T-helper 1 cell treated with Interleukin-12 subunit alpha and Interleukin-12 subunit beta and Interleukin-4 antibody, amounts not matched to agents 30 μg/mL and 1 μg/mL, for 36 hours (primary cell): ENCODE results near the gene INSC.
A peak's percentile ranks its signal among the peaks of the same experiment; 100 is the strongest.

ENCODE experiments used
- H3K27ac Mint-ChIP-seq: one replicate; pipeline ENCODE4 v1.8.0; 2021; ENCODE audit warnings: mild to moderate bottlenecking, mixed read lengths
- H3K27me3 Mint-ChIP-seq: one replicate; pipeline ENCODE4 v1.8.0; 2021; ENCODE audit warnings: low read depth, mixed read lengths
- H3K36me3 Mint-ChIP-seq: one replicate; pipeline ENCODE4 v1.8.0; 2021; ENCODE audit warnings: low read depth, mixed read lengths
- H3K4me1 Mint-ChIP-seq: one replicate; pipeline ENCODE4 v1.8.0; 2021; ENCODE audit warnings: low read depth, mixed read lengths
- H3K4me3 Mint-ChIP-seq: one replicate; pipeline ENCODE4 v1.8.0; 2021; ENCODE audit warnings: mild to moderate bottlenecking, moderate library complexity, mixed read lengths
- H3K9me3 Mint-ChIP-seq: one replicate; pipeline ENCODE4 v1.8.0; 2021; ENCODE audit warnings: mixed read lengths

Gene INSC

GRCh38 chr11:15119826-15120225, 5.1 kb downstream of the INSC start:
- Mint-ChIP-seq H3K27ac (peak overlapping the region; percentile 89), H3K4me1 (peaks cover 47% of the 10 kb centered on the region)

GRCh38 chr11:15123849-15124248, 9.1 kb downstream of the INSC start:
- Mint-ChIP-seq H3K9me3 (peaks cover 3% of the 10 kb centered on the region), H3K27ac (no peak overlapping the region), H3K36me3 (peaks cover 6% of the 10 kb centered on the region), H3K4me3 (no peak overlapping the region), H3K4me1 (peaks cover 17% of the 10 kb centered on the region), H3K27me3 (peaks cover 54% of the 10 kb centered on the region)

More at GRCh38 chr11:15119826-15120225, 5.1 kb downstream of the INSC start:
- Mint-ChIP-seq H3K36me3 (peaks cover 5% of the 10 kb centered on the region), H3K9me3 (peaks cover 3% of the 10 kb centered on the region), H3K27me3 (peaks cover 48% of the 10 kb centered on the region), H3K4me3 (peak overlapping the region; percentile 17)

- peaks cover 12% of the 10 kb centered on the region for H3K4me1 Mint-ChIP-seq
- H3K27me3 Mint-ChIP-seq: peaks cover 54% of the 10 kb centered on the region
- H3K36me3 Mint-ChIP-seq: peaks cover 6% of the 10 kb centered on the region
- no peak overlapping the region for H3K27ac Mint-ChIP-seq
- no peak overlapping the region for H3K4me3 Mint-ChIP-seq
- H3K9me3 Mint-ChIP-seq: peaks cover 3% of the 10 kb centered on the region
Observed at GRCh38 chr11:15124528-15124927, 9.8 kb downstream of the INSC start.

- no peak overlapping the region for H3K27ac Mint-ChIP-seq
- H3K27me3 Mint-ChIP-seq: peaks cover 69% of the 10 kb centered on the region
- H3K4me3 Mint-ChIP-seq: no peak overlapping the region
- no peaks in the 10 kb centered on the region for H3K9me3 Mint-ChIP-seq
- peaks cover 1% of the 10 kb centered on the region for H3K4me1 Mint-ChIP-seq
- peaks cover 3% of the 10 kb centered on the region for H3K36me3 Mint-ChIP-seq
Observed at GRCh38 chr11:15127341-15127740, 12.6 kb downstream of the INSC start.

- Mint-ChIP-seq H3K27me3 (peaks cover 72% of the 10 kb centered on the region), H3K36me3 (peaks cover 3% of the 10 kb centered on the region), H3K4me1 (no peaks in the 10 kb centered on the region), H3K4me3 (no peak overlapping the region), H3K9me3 (no peaks in the 10 kb centered on the region), H3K27ac (no peak overlapping the region)
Observed at GRCh38 chr11:15128621-15129020, 13.9 kb downstream of the INSC start.

GRCh38 chr11:15136166-15136565, 21.4 kb downstream of the INSC start:
- H3K4me1 Mint-ChIP-seq: peaks cover 11% of the 10 kb centered on the region
- H3K36me3 Mint-ChIP-seq: peaks cover 3% of the 10 kb centered on the region
- H3K4me3 Mint-ChIP-seq: no peak overlapping the region
- H3K9me3 Mint-ChIP-seq: no peaks in the 10 kb centered on the region
- H3K27me3 Mint-ChIP-seq: peaks cover 44% of the 10 kb centered on the region
- H3K27ac Mint-ChIP-seq: no peak overlapping the region

- Mint-ChIP-seq H3K27ac (no peak overlapping the region), H3K4me1 (peaks cover 11% of the 10 kb centered on the region), H3K36me3 (peaks cover 3% of the 10 kb centered on the region)
Observed at GRCh38 chr11:15139096-15139770, 24.5 kb downstream of the INSC start.

GRCh38 chr11:15139958-15140659, 25.4 kb downstream of the INSC start:
- Mint-ChIP-seq H3K36me3 (peaks cover 3% of the 10 kb centered on the region), H3K27me3 (peaks cover 14% of the 10 kb centered on the region), H3K9me3 (no peaks in the 10 kb centered on the region), H3K4me1 (peaks cover 11% of the 10 kb centered on the region), H3K27ac (no peak overlapping the region), H3K4me3 (no peak overlapping the region)

More at GRCh38 chr11:15139096-15139770, 24.5 kb downstream of the INSC start:
- Mint-ChIP-seq H3K4me3 (no peak overlapping the region), H3K9me3 (no peaks in the 10 kb centered on the region), H3K27me3 (peaks cover 17% of the 10 kb centered on the region)

- Mint-ChIP-seq H3K27me3 (peaks cover 21% of the 10 kb centered on the region), H3K36me3 (peaks cover 3% of the 10 kb centered on the region), H3K27ac (no peak overlapping the region)
Observed at GRCh38 chr11:15141381-15141780, 26.7 kb downstream of the INSC start.

GRCh38 chr11:15142838-15143237, 28.1 kb downstream of the INSC start:
- no peaks in the 10 kb centered on the region for H3K9me3 Mint-ChIP-seq

More at GRCh38 chr11:15141381-15141780, 26.7 kb downstream of the INSC start:
- Mint-ChIP-seq H3K4me1 (peaks cover 9% of the 10 kb centered on the region), H3K9me3 (no peaks in the 10 kb centered on the region), H3K4me3 (no peak overlapping the region)

GRCh38 chr11:15143855-15144254, 29.1 kb downstream of the INSC start:
- no peak overlapping the region for H3K27ac Mint-ChIP-seq
- peaks cover 26% of the 10 kb centered on the region for H3K27me3 Mint-ChIP-seq
- H3K36me3 Mint-ChIP-seq: no peaks in the 10 kb centered on the region
- no peak overlapping the region for H3K4me3 Mint-ChIP-seq
- H3K4me1 Mint-ChIP-seq: no peaks in the 10 kb centered on the region
- no peaks in the 10 kb centered on the region for H3K9me3 Mint-ChIP-seq

More at GRCh38 chr11:15142838-15143237, 28.1 kb downstream of the INSC start:
- Mint-ChIP-seq H3K27me3 (peaks cover 25% of the 10 kb centered on the region), H3K4me1 (peaks cover under 1% of the 10 kb centered on the region), H3K4me3 (no peak overlapping the region), H3K36me3 (peaks cover under 1% of the 10 kb centered on the region), H3K27ac (no peak overlapping the region)

GRCh38 chr11:15144347-15144746, 29.6 kb downstream of the INSC start:
- Mint-ChIP-seq H3K36me3 (no peaks in the 10 kb centered on the region), H3K4me1 (no peaks in the 10 kb centered on the region), H3K4me3 (no peak overlapping the region), H3K9me3 (no peaks in the 10 kb centered on the region), H3K27me3 (peaks cover 23% of the 10 kb centered on the region), H3K27ac (no peak overlapping the region)

GRCh38 chr11:15145151-15145550, 30.4 kb downstream of the INSC start:
- H3K27ac Mint-ChIP-seq: no peak overlapping the region
- H3K4me1 Mint-ChIP-seq: peaks cover under 1% of the 10 kb centered on the region
- no peaks in the 10 kb centered on the region for H3K9me3 Mint-ChIP-seq
- H3K27me3 Mint-ChIP-seq: peaks cover 23% of the 10 kb centered on the region
- no peaks in the 10 kb centered on the region for H3K36me3 Mint-ChIP-seq
- H3K4me3 Mint-ChIP-seq: no peak overlapping the region

GRCh38 chr11:15145615-15146014, 30.9 kb downstream of the INSC start:
- Mint-ChIP-seq H3K27ac (no peak overlapping the region), H3K9me3 (no peaks in the 10 kb centered on the region), H3K27me3 (peaks cover 23% of the 10 kb centered on the region), H3K36me3 (no peaks in the 10 kb centered on the region), H3K4me3 (no peak overlapping the region), H3K4me1 (peaks cover 5% of the 10 kb centered on the region)
